Kidney (tissue), 14 donors: ENCODE data around the gene VCX2. TPM values are rescaled to one million over a fixed set of nuclear protein-coding genes. Genes with fewer than 3 reads are reported as not detected.
A peak's percentile ranks its signal among the peaks of the same experiment; 100 is the strongest.

Experiments
- DNase-seq, 5 donors: peaks; one replicate each; pipeline ENCODE4 v3.0.0-alpha.2; 2013 to 2020
- FAIRE-seq: peaks from 2 replicates; lab custom pipeline; 2012; peaks lifted over from hg19 to GRCh38; lab: Jason Lieb, UNC
- H3K27ac ChIP-seq, 2 donors: one replicate each; pipeline ENCODE4 v1.7.0; 2013; ENCODE audit warnings: low read depth in 2 of 2, low read length in 2 of 2, inconsistent platforms in 1 of 2
- H3K27me3 ChIP-seq: one replicate; pipeline ENCODE4 v1.7.1; 2013; ENCODE audit warnings: low read length, inconsistent platforms; ENCODE audit not compliant: control insufficient read depth, insufficient read depth
- H3K36me3 ChIP-seq, 3 donors: one replicate each; pipeline versions ENCODE4 v1.7.0 to v1.7.1; 2013; ENCODE audit warnings: low read length in 3 of 3, control low read depth in 1 of 3, inconsistent platforms in 1 of 3; ENCODE audit not compliant: insufficient read depth in 3 of 3, control insufficient read depth in 2 of 3
- H3K4me1 ChIP-seq, 3 donors: one replicate each; pipeline versions ENCODE4 v1.7.0 to v1.7.1; 2013; ENCODE audit warnings: low read length in 3 of 3, inconsistent platforms in 1 of 3, low read depth in 1 of 3; ENCODE audit not compliant: control insufficient read depth in 2 of 3, insufficient read depth in 2 of 3
- H3K4me3 ChIP-seq, 3 donors: one replicate each; pipeline versions ENCODE4 v1.7.0 to v1.8.1; 2013; ENCODE audit warnings: low read length in 3 of 3, control low read depth in 1 of 3, inconsistent platforms in 1 of 3
- H3K9ac ChIP-seq, 3 donors: one replicate each; pipeline versions ENCODE4 v1.7.0 to v1.7.1; 2013; ENCODE audit warnings: low read length in 3 of 3, control low read depth in 1 of 3, inconsistent platforms in 1 of 3
- H3K9me3 ChIP-seq, 3 donors: one replicate each; pipeline versions ENCODE4 v1.7.0 to v1.7.1; 2013; ENCODE audit warnings: low read length in 3 of 3, control low read depth in 1 of 3, inconsistent platforms in 1 of 3; ENCODE audit not compliant: control insufficient read depth in 2 of 3, insufficient read depth in 1 of 3
- intact Hi-C: fragments of 100-400 bp; cut with DNase I; formaldehyde crosslinking; loops from one replicate; pipeline ENCODE4 v1.11.1; 2022
- polyA plus RNA-seq: library from polyadenylated mRNA; stranded (reverse); fragments of 350-450 nt; fragmentation: Illumina TruSeq; extraction: RNeasy Lipid Tissue Mini Kit (QIAGEN cat#74804); gene quantifications from one replicate; pipeline ENCODE4 v1.2.3, GENCODE V29; 2014; ENCODE audit warnings: low read depth, low replicate concordance; ENCODE audit not compliant: insufficient read depth
- total RNA-seq: library from RNA; stranded (reverse); fragmentation: NEBNext Ultra II Directional; extraction: Animal tissue kit (Norgen Biotek cat#: 25700); gene quantifications from one replicate; pipeline ENCODE4 v1.2.1, GENCODE V29; 2021
- TF ChIP-seq, protein P1 (sequence below): IDR thresholded peaks from 3 replicates; pipeline ENCODE4 v1.5.1; 2012; ENCODE audit warnings: mild to moderate bottlenecking, moderate library complexity, borderline replicate concordance; ENCODE audit not compliant: insufficient read depth; ENCODE audit errors: extremely low read depth
- donor health status: control.
- donor health status: control.
- donor health status: control.
- donor health status: control.
- donor health status: control.
- donor health status: DM: yes; HTN: yes; CAD: no.
- donor health status: Normal renal cell carcinoma (clear cell type).

The VCX2 gene
- total and polyA plus RNA-seq, 2 donors from 2014 or later, result not detected

GRCh38 chrX:8196776-8197175, 25.7 kb upstream of the VCX2 start:
- TF ChIP-seq, protein P1, sequence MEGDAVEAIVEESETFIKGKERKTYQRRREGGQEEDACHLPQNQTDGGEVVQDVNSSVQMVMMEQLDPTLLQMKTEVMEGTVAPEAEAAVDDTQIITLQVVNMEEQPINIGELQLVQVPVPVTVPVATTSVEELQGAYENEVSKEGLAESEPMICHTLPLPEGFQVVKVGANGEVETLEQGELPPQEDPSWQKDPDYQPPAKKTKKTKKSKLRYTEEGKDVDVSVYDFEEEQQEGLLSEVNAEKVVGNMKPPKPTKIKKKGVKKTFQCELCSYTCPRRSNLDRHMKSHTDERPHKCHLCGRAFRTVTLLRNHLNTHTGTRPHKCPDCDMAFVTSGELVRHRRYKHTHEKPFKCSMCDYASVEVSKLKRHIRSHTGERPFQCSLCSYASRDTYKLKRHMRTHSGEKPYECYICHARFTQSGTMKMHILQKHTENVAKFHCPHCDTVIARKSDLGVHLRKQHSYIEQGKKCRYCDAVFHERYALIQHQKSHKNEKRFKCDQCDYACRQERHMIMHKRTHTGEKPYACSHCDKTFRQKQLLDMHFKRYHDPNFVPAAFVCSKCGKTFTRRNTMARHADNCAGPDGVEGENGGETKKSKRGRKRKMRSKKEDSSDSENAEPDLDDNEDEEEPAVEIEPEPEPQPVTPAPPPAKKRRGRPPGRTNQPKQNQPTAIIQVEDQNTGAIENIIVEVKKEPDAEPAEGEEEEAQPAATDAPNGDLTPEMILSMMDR, result no peak
- Histone ChIP-seq H3K9me3 (no peaks in the 10 kb centered on the region), H3K27ac (no peak overlapping the region), H3K36me3 (no peaks in the 10 kb centered on the region), H3K27me3 (no peaks in the 10 kb centered on the region), H3K4me1 (no peaks in the 10 kb centered on the region), H3K9ac (no peak overlapping the region), H3K4me3 (no peak overlapping the region)
- DNase-seq (no peak), FAIRE-seq (no peak)
- intact Hi-C loops, result no loop called here

GRCh38 chrX:8194216-8194615, 23.1 kb upstream of the VCX2 start:
- no peak overlapping the region for H3K9ac ChIP-seq
- no peaks in the 10 kb centered on the region for H3K27me3 ChIP-seq
- FAIRE-seq (no peak), DNase-seq (no peak)
- intact Hi-C loops, result no loop called here
- H3K27ac ChIP-seq, result no peak overlapping the region
- H3K36me3 ChIP-seq, result no peaks in the 10 kb centered on the region
- TF ChIP-seq, protein P1, result no peak
- no peaks in the 10 kb centered on the region for H3K4me1 ChIP-seq
- H3K9me3 ChIP-seq, result no peaks in the 10 kb centered on the region
- H3K4me3 ChIP-seq, result no peak overlapping the region

GRCh38 chrX:8192276-8192675, 21.2 kb upstream of the VCX2 start:
- Histone ChIP-seq H3K9ac (no peak overlapping the region), H3K27me3 (no peaks in the 10 kb centered on the region), H3K36me3 (no peaks in the 10 kb centered on the region), H3K27ac (no peak overlapping the region), H3K4me1 (no peaks in the 10 kb centered on the region), H3K4me3 (no peak overlapping the region), H3K9me3 (no peaks in the 10 kb centered on the region)
- DNase-seq, result no peak
- intact Hi-C loops, result no loop called here
- FAIRE-seq, result no peak
- TF ChIP-seq, protein P1, result no peak

- H3K27ac ChIP-seq, result no peak overlapping the region
- no peak overlapping the region for H3K9ac ChIP-seq
- FAIRE-seq (no peak), DNase-seq (peak in 2 of 5 donors; percentile 3 to 16)
- intact Hi-C loops, result no loop called here
- H3K36me3 ChIP-seq, result no peaks in the 10 kb centered on the region
- H3K27me3 ChIP-seq, result no peaks in the 10 kb centered on the region
- no peak overlapping the region for H3K4me3 ChIP-seq
- no peaks in the 10 kb centered on the region for H3K9me3 ChIP-seq
- no peaks in the 10 kb centered on the region for H3K4me1 ChIP-seq
- TF ChIP-seq, protein P1, result no peak
Measured at GRCh38 chrX:8191022-8191421, 20.0 kb upstream of the VCX2 start.
